H9 (cell line): ENCODE results near the gene B4GAT1. TPM values are rescaled to one million over a fixed set of nuclear protein-coding genes. Genes with fewer than 3 reads are reported as not detected.

Experiments used
- DNase-seq: peaks from one replicate; pipeline ENCODE4 v3.0.0-alpha.2; 2017
- H2AFZ ChIP-seq: one replicate; pipeline ENCODE4 v1.6.1; 2013; ENCODE audit warnings: mild to moderate bottlenecking, low read length, control low read depth, moderate library complexity
- H2AK5ac ChIP-seq: 2 replicates; pipeline ENCODE4 v1.6.1; 2013; ENCODE audit warnings: low read length, control low read depth, mixed read lengths; ENCODE audit not compliant: insufficient read length
- H2BK120ac ChIP-seq: one replicate; pipeline ENCODE4 v1.6.1; 2013; ENCODE audit warnings: low read depth, mild to moderate bottlenecking, low read length, control low read depth, inconsistent platforms; ENCODE audit not compliant: poor library complexity, severe bottlenecking
- H2BK12ac ChIP-seq: 2 replicates; pipeline ENCODE4 v1.6.1; 2013; ENCODE audit warnings: low read length, control low read depth, mixed read lengths, low read depth; ENCODE audit not compliant: insufficient read length
- H2BK15ac ChIP-seq: 2 replicates; pipeline ENCODE4 v1.6.1; 2013; ENCODE audit warnings: low read depth, low read length, control low read depth
- H2BK20ac ChIP-seq: one replicate; pipeline ENCODE4 v1.6.1; 2013; ENCODE audit warnings: low read depth, mild to moderate bottlenecking, low read length, control low read depth, inconsistent platforms; ENCODE audit not compliant: poor library complexity, severe bottlenecking
- H2BK5ac ChIP-seq: 2 replicates; pipeline ENCODE4 v1.6.1; 2013; ENCODE audit warnings: low read length, control low read depth, mixed read lengths; ENCODE audit not compliant: insufficient read length
- H3K14ac ChIP-seq: 2 replicates; pipeline ENCODE4 v1.6.1; 2013; ENCODE audit warnings: low read length, control low read depth; ENCODE audit not compliant: insufficient read depth
- H3K18ac ChIP-seq: 2 replicates; pipeline ENCODE4 v1.6.1; 2013; ENCODE audit warnings: low read depth, mild to moderate bottlenecking, mixed read lengths, low read length, control low read depth; ENCODE audit not compliant: insufficient read length
- H3K23ac ChIP-seq: 2 replicates; pipeline ENCODE4 v1.6.1; 2013; ENCODE audit warnings: low read length, control low read depth, mixed read lengths, low read depth; ENCODE audit not compliant: insufficient read length
- H3K23me2 ChIP-seq: 2 replicates; pipeline ENCODE4 v1.6.1; 2013; ENCODE audit warnings: low read depth, mild to moderate bottlenecking, mixed read lengths, low read length, control low read depth; ENCODE audit not compliant: insufficient read length, poor library complexity, severe bottlenecking
- H3K27ac ChIP-seq: 2 replicates; pipeline ENCODE4 v1.5.1; 2013; ENCODE audit warnings: low read length, control low read depth, mixed read lengths, low read depth; ENCODE audit not compliant: insufficient read length
- H3K27me3 ChIP-seq: 2 replicates; pipeline ENCODE4 v1.6.1; 2013; ENCODE audit warnings: low read length, control low read depth, inconsistent platforms; ENCODE audit not compliant: insufficient read depth
- H3K4ac ChIP-seq: 2 replicates; pipeline ENCODE4 v1.6.1; 2013; ENCODE audit warnings: low read depth, mild to moderate bottlenecking, control low read depth, inconsistent platforms, low read length, moderate library complexity
- H3K4me1 ChIP-seq: 2 replicates; pipeline ENCODE4 v1.6.1; 2013; ENCODE audit warnings: low read length, control low read depth, inconsistent platforms; ENCODE audit not compliant: insufficient read depth
- H3K4me2 ChIP-seq: 2 replicates; pipeline ENCODE4 v1.6.1; 2013; ENCODE audit warnings: low read length, control low read depth, mixed read lengths; ENCODE audit not compliant: insufficient read length, insufficient read depth
- H3K56ac ChIP-seq: 2 replicates; pipeline ENCODE4 v1.6.1; 2013; ENCODE audit warnings: low read depth, mild to moderate bottlenecking, mixed read lengths, low read length, control low read depth; ENCODE audit not compliant: insufficient read length
- H3K79me1 ChIP-seq: 2 replicates; pipeline ENCODE4 v1.6.1; 2013; ENCODE audit warnings: low read depth, mild to moderate bottlenecking, moderate library complexity, low read length, control low read depth, inconsistent platforms; ENCODE audit not compliant: insufficient read depth, poor library complexity, severe bottlenecking
- H3K79me2 ChIP-seq: 2 replicates; pipeline ENCODE4 v1.6.1; 2013; ENCODE audit warnings: low read length, control low read depth, inconsistent platforms; ENCODE audit not compliant: insufficient read depth
- H3K9ac ChIP-seq: 2 replicates; pipeline ENCODE4 v1.6.1; 2013; ENCODE audit warnings: low read length, control low read depth, mixed read lengths; ENCODE audit not compliant: insufficient read length; ENCODE audit errors: extremely low read depth
- H3K9me3 ChIP-seq: one replicate; pipeline ENCODE4 v1.6.1; 2013; ENCODE audit warnings: low read depth, low read length, inconsistent platforms; ENCODE audit not compliant: control insufficient read depth
- H3T11ph ChIP-seq: one replicate; pipeline ENCODE4 v1.6.1; 2013; ENCODE audit warnings: mild to moderate bottlenecking, low read length, control low read depth, inconsistent platforms
- H4K20me1 ChIP-seq: one replicate; pipeline ENCODE4 v1.6.1; 2013; ENCODE audit not compliant: control insufficient read depth, insufficient read length, insufficient read depth
- H4K5ac ChIP-seq: 2 replicates; pipeline ENCODE4 v1.6.1; 2013; ENCODE audit warnings: low read depth, mild to moderate bottlenecking, mixed read lengths, low read length, control low read depth; ENCODE audit not compliant: insufficient read length
- H4K8ac ChIP-seq: replicated peaks from 2 replicates; pipeline ENCODE4 v1.6.1; 2013; ENCODE audit warnings: low read length, control low read depth, mixed read lengths, low read depth; ENCODE audit not compliant: insufficient read length
- H4K91ac ChIP-seq: 2 replicates; pipeline ENCODE4 v1.6.1; 2013; ENCODE audit warnings: low read depth, mild to moderate bottlenecking, moderate library complexity, mixed read lengths, low read length, control low read depth; ENCODE audit not compliant: insufficient read length
- H3K27ac Mint-ChIP-seq, 3 experiments: 2 replicates in 2 of 3; 3 replicates in 1 of 3; pipeline ENCODE4 v1.8.0; 2020 to 2021; ENCODE audit warnings: mixed read lengths in 3 of 3, mild to moderate bottlenecking in 1 of 3, moderate library complexity in 1 of 3
- H3K27me3 Mint-ChIP-seq: 2 replicates; pipeline ENCODE4 v1.8.0; 2021; ENCODE audit warnings: low read depth, mild to moderate bottlenecking, moderate library complexity, mixed read lengths
- H3K36me3 Mint-ChIP-seq, 3 experiments: 2 replicates in 2 of 3; 3 replicates in 1 of 3; pipeline ENCODE4 v1.8.0; 2020 to 2021; ENCODE audit warnings: low read depth in 3 of 3, mixed read lengths in 3 of 3; ENCODE audit not compliant: insufficient read depth in 1 of 3
- H3K4me1 Mint-ChIP-seq, 2 experiments: 2 replicates each; pipeline ENCODE4 v1.8.0; 2020; ENCODE audit warnings: mixed read lengths in 2 of 2
- H3K4me3 Mint-ChIP-seq, 2 experiments: 2 replicates in 1 of 2; 3 replicates in 1 of 2; pipeline ENCODE4 v1.8.0; 2020 to 2021; ENCODE audit warnings: mild to moderate bottlenecking in 2 of 2, mixed read lengths in 2 of 2, moderate library complexity in 1 of 2
- H3K9me3 Mint-ChIP-seq, 2 experiments: 2 replicates in 1 of 2; 3 replicates in 1 of 2; pipeline ENCODE4 v1.8.0; 2020; ENCODE audit warnings: mild to moderate bottlenecking in 2 of 2, mixed read lengths in 2 of 2, moderate library complexity in 1 of 2
- CTCF ChIP-seq: fragments of 200-600 bp; sonication (generic); conservative IDR thresholded peaks from 3 replicates; pipeline ENCODE4 v1.8.0; 2021; ENCODE audit warnings: antibody characterized with exemption, mild to moderate bottlenecking
- WGBS: extraction: QIAGEN DNeasy Blood & Tissue Kit; methylation state at CpG from one replicate; pipeline ENCODE4 v1.1.7; 2013; ENCODE audit warnings: missing lambda C conversion rate, low lambda C conversion rate, mixed read lengths; ENCODE audit not compliant: insufficient read length; ENCODE audit errors: extremely low coverage; 5-methylcytosine and 5-hydroxymethylcytosine counted together
- total RNA-seq: library from RNA; stranded (reverse); gene quantifications from 2 replicates; pipeline ENCODE4 v1.2.1, GENCODE V29; 2021

The B4GAT1 gene
- total RNA-seq, 1 experiment from 2014 or later = 24.3 TPM

- Histone ChIP-seq H2BK20ac (no peak overlapping the region), H3T11ph (no peak overlapping the region), H3K23ac (no peak overlapping the region), H4K8ac (no peak overlapping the region), H2BK12ac (no peak overlapping the region), H2AFZ (no peak overlapping the region), H3K79me2 (no peaks in the 10 kb centered on the region), H3K23me2 (peaks cover 12% of the 10 kb centered on the region), H3K4me1 (peaks cover 2% of the 10 kb centered on the region; the same call in 1 of the 2 replicates), H2AK5ac (no peak overlapping the region), H3K27me3 (no peaks in the 10 kb centered on the region), H4K5ac (no peak overlapping the region), H2BK120ac (no peak overlapping the region), H3K4me2 (no peak overlapping the region), H3K9me3 (no peaks in the 10 kb centered on the region), H3K4ac (no peak overlapping the region), H2BK15ac (no peak overlapping the region), H3K18ac (no peak overlapping the region), H3K27ac (no peak overlapping the region), H4K20me1 (no peaks in the 10 kb centered on the region), H2BK5ac (no peak overlapping the region), H3K56ac (no peak overlapping the region), H3K9ac (no peak overlapping the region), H3K14ac (no peak overlapping the region; the same call in 1 of the 2 replicates), H3K79me1 (no peaks in the 10 kb centered on the region), H4K91ac (no peak overlapping the region)
- TF ChIP-seq CTCF = no peak
- peak overlapping the region in 1 of 2 experiments; percentile 49; a peak in 2 of 5 replicates for H3K4me3 Mint-ChIP-seq
- H3K9me3 Mint-ChIP-seq = peaks cover 7 to 14% of the 10 kb centered on the region in 2 experiments
- no CpG with 5 or more reads among the region's 17 CpGs for WGBS
- DNase-seq = no peak
- H3K27ac Mint-ChIP-seq = peak overlapping the region in 1 of 3 experiments; percentile 91; a peak in 1 of 7 replicates
- H3K27me3 Mint-ChIP-seq = peaks cover 20% of the 10 kb centered on the region
- H3K4me1 Mint-ChIP-seq = peaks cover 26 to 37% of the 10 kb centered on the region in 2 experiments
- H3K36me3 Mint-ChIP-seq = peaks cover 5 to 12% (median 11%) of the 10 kb centered on the region in 3 experiments
Observed at GRCh38 chr11:66314561-66315497, 32.6 kb downstream of the B4GAT1 start.
